ENCODE results near the gene ZNF785.
"Not testable (repeated sequence)": the region's sequence is repeated elsewhere in the genome, so short reads cannot be mapped to it uniquely, and the experiment has no call there.

Gene ZNF785

GRCh38 chr16:30540916-30541464 is 44.5 kb downstream of the ZNF785 start:
- not testable (repeated sequence) for H3K27me3 ChIP-seq (ENCODE audit: control insufficient read depth, insufficient read depth, low read length, poor library complexity, severe bottlenecking); H3K36me3 ChIP-seq (ENCODE audit: control insufficient read depth, insufficient read depth, low read length); H3K27ac ChIP-seq (ENCODE audit: insufficient read depth, low read depth, low read length, poor library complexity, severe bottlenecking); H3K4me3 ChIP-seq (ENCODE audit: insufficient read depth, low read depth, low read length); H3K9me3 ChIP-seq (ENCODE audit: control insufficient read depth, low read length)
- peaks cover 37% of the 10 kb centered on the region for H3K4me1 ChIP-seq (ENCODE audit: control insufficient read depth, insufficient read depth, low read length)
- 89 to 90% methylated on average over 9 of the region's 9 CpGs for WGBS, 2 experiments

DNA sequence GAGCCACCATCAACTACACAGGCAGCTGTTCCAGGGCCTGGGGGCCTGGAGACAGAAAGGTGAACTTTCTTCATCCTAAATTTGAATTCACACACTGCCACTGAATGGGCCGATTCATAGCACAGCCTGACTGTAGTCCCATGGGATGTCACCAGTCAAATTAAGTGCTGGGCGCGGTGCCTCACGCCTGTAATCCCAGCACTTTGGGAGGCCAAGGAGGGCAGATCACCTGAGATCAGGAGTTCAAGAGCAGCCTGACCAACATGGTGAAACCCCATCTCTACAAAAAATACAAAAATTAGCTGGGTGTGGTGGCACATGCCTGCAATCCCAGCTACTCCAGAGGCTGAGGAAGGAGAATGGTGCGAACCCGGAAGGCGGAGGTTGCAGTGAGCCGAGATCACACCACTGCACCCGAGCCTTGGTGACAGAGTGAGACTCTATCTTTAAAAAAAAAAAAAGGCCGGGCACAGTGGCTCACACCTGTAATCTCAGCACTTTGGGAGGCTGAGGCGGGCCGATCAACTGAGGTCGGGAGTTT is 45.4 kb downstream of the ZNF785 start:
- H3K36me3 ChIP-seq (ENCODE audit: control insufficient read depth, insufficient read depth, low read length); H3K27ac ChIP-seq (ENCODE audit: insufficient read depth, low read depth, low read length, poor library complexity, severe bottlenecking); H3K4me3 ChIP-seq (ENCODE audit: insufficient read depth, low read depth, low read length); H3K9me3 ChIP-seq (ENCODE audit: control insufficient read depth, low read length); H3K27me3 ChIP-seq (ENCODE audit: control insufficient read depth, insufficient read depth, low read length, poor library complexity, severe bottlenecking): not testable (repeated sequence)
- WGBS, 2 experiments = 85 to 88% methylated on average over 13 of the region's 13 CpGs
- H3K4me1 ChIP-seq (ENCODE audit: control insufficient read depth, insufficient read depth, low read length) = peaks cover 38% of the 10 kb centered on the region

DNA sequence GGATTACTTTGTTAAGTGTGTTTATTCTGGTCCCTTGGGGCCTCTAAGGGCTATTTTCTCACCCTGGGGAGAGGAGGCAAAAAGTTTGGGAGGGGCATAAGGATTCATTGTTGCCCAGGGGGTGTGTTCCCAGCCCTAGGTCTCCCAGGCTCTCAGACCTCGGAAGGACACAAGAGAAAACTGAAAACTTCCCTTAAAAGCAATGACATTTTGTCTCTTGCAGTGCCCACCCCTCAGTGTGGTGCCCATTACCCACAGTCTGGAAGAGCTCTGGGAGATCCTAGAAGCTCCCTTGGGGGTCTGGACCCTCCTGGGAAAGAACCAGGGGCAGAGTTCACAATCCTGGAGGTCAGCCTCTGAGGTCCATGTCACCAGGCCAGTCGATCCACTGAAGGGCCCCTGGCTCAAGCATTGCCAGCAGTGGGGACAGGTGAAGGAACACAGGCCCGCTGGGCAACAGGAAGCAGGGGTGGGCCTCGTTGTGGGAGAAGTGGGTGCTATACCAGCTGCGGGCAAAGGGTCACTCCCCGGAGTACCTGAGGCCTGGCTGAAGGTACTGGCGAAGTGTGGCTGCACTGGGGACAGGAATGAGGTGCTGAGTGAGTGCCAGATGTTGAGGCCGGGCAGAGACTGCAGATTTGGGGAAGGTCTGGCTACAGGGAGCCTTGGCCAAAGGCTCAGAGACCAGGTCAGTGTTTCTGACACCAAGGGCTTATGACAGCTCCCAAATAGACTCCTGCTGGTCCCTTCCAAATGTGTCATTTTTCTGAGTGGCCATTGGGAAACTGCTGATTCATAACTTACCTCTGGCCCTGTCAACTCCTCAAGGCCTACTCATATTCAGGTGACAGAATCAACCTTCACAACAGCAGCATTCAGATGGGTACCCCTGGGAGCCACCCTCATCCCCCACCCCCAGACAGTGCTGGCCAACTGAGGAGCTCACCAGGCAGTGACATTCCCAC is 46.2 kb downstream of the ZNF785 start:
- no peaks in the 10 kb centered on the region for H3K27me3 ChIP-seq (ENCODE audit: control insufficient read depth, insufficient read depth, low read length, poor library complexity, severe bottlenecking)
- H3K9me3 ChIP-seq (ENCODE audit: control insufficient read depth, low read length) = no peaks in the 10 kb centered on the region
- H3K36me3 ChIP-seq (ENCODE audit: control insufficient read depth, insufficient read depth, low read length) = no peaks in the 10 kb centered on the region
- no peak overlapping the region for H3K4me3 ChIP-seq (ENCODE audit: insufficient read depth, low read depth, low read length)
- no peak overlapping the region for H3K27ac ChIP-seq (ENCODE audit: insufficient read depth, low read depth, low read length, poor library complexity, severe bottlenecking)
- WGBS, 2 experiments = 93 to 94% methylated on average over 8 of the region's 8 CpGs
- H3K4me1 ChIP-seq (ENCODE audit: control insufficient read depth, insufficient read depth, low read length) = peaks cover 30% of the 10 kb centered on the region

DNA sequence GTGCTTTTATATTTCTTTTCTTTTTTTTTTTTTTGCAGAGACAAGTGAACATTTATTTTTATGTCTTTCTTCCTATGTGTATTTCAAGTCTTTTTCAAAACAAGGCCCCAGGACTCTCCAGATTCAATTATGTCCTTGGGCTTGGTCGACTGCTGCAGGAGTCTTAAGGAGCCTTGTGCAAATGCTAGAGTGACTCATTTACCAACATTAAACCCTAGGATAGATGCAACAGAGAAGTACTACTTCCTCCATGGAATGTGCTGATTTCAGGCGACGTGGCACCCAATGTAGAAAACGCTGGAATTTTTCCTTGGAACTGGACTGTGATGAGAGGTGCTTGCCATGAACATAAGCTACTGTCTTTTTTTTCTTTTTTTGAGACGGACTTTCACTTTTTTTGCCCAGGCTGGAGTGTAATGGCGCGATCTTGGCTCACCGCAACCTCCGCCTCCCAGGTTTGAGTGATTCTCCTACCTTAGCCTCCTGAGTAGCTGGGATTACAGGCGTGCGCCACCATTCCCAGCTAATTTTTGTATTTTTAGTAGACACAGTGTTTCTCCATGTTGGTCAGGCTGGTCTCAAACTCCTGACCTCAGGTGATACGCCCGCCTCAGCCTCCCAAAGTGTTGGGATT is 49.0 kb downstream of the ZNF785 start:
- not testable (repeated sequence) for H3K4me1 ChIP-seq (ENCODE audit: control insufficient read depth, insufficient read depth, low read length); H3K27ac ChIP-seq (ENCODE audit: insufficient read depth, low read depth, low read length, poor library complexity, severe bottlenecking); H3K36me3 ChIP-seq (ENCODE audit: control insufficient read depth, insufficient read depth, low read length); H3K9me3 ChIP-seq (ENCODE audit: control insufficient read depth, low read length); H3K27me3 ChIP-seq (ENCODE audit: control insufficient read depth, insufficient read depth, low read length, poor library complexity, severe bottlenecking)
- peak overlapping the region; percentile 85 for H3K4me3 ChIP-seq (ENCODE audit: insufficient read depth, low read depth, low read length)
- WGBS, 2 experiments = 91 to 93% methylated on average over 13 of the region's 13 CpGs

DNA sequence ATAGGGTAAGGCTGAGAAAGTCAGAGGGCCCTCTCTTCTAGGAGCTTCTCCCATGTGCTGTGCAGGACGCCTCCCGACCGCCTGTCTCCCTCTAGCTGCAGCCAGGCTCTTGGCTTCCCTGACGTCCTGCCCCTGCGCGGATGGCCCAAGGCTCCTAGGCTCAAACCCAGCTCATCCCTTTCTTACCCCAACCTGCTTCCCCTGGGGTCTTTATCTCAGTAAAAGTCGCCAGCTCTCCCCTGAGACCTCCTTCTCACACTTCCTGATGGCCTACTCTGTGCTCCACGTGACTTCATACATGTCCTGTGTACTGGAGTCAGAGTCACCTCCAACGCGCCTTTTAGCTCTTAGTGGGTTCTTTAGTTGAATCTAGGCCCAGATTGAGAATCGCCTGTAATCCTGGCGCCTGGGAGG is 49.7 kb downstream of the ZNF785 start:
- no peaks in the 10 kb centered on the region for H3K9me3 ChIP-seq (ENCODE audit: control insufficient read depth, low read length)
- no peaks in the 10 kb centered on the region for H3K27me3 ChIP-seq (ENCODE audit: control insufficient read depth, insufficient read depth, low read length, poor library complexity, severe bottlenecking)
- H3K36me3 ChIP-seq (ENCODE audit: control insufficient read depth, insufficient read depth, low read length) = peaks cover 7% of the 10 kb centered on the region
- H3K4me1 ChIP-seq (ENCODE audit: control insufficient read depth, insufficient read depth, low read length) = peaks cover 7% of the 10 kb centered on the region
- 31 to 33% methylated on average over 12 of the region's 12 CpGs for WGBS, 2 experiments
- H3K4me3 ChIP-seq (ENCODE audit: insufficient read depth, low read depth, low read length) = peak overlapping the region; percentile 85
- peak overlapping the region; percentile 0 for H3K27ac ChIP-seq (ENCODE audit: insufficient read depth, low read depth, low read length, poor library complexity, severe bottlenecking)

DNA sequence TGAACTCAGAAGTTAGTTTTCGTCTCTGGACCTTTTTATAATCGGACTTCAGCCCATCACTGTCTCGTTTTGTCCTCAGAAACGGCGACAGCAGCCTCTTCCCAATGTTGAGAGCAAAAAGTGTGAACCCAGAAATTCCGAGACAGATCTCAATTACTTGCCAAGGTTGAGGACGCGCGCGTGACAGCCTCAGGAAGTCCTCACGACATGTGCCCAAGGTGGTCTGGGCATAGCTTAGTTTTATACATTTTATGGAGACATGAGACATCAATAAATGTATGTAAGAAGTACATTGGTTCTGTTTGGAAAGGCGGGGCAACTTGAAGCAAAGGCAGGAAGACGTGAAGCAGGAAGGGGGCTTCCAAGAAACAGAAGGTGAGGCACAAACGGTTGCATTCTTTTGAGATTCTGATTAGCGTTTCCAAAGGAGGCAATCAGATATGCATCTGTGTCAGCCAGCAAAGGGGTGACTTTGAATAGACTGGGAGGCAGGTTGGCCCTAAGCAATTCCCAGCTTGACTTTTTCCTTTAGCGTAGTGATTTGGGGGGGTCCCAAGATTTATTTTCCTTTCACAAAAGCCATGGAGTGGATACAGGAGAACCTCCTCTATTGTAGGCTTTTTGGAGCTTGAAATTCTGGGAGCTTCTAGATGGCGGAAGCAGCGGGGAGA is 50.3 kb downstream of the ZNF785 start:
- Histone ChIP-seq H3K9me3 (ENCODE audit: control insufficient read depth, low read length) (no peaks in the 10 kb centered on the region), H3K4me1 (ENCODE audit: control insufficient read depth, insufficient read depth, low read length) (peaks cover 7% of the 10 kb centered on the region), H3K27ac (ENCODE audit: insufficient read depth, low read depth, low read length, poor library complexity, severe bottlenecking) (peak overlapping the region; percentile 76), H3K36me3 (ENCODE audit: control insufficient read depth, insufficient read depth, low read length) (peaks cover 7% of the 10 kb centered on the region), H3K27me3 (ENCODE audit: control insufficient read depth, insufficient read depth, low read length, poor library complexity, severe bottlenecking) (no peaks in the 10 kb centered on the region), H3K4me3 (ENCODE audit: insufficient read depth, low read depth, low read length) (peak overlapping the region; percentile 85)
- 4 to 5% methylated on average over 18 of the region's 18 CpGs for WGBS, 2 experiments

GRCh38 chr16:30534368-30535105 is 51.0 kb downstream of the ZNF785 start, which contains the start of gene ZNF747:
TSS of gene ZNF747 (minus strand) at chr16:30534858. CDS start at chr16:30534679, 179 bp downstream.
- Histone ChIP-seq H3K9me3 (ENCODE audit: control insufficient read depth, low read length) (no peaks in the 10 kb centered on the region), H3K27me3 (ENCODE audit: control insufficient read depth, insufficient read depth, low read length, poor library complexity, severe bottlenecking) (no peaks in the 10 kb centered on the region), H3K4me1 (ENCODE audit: control insufficient read depth, insufficient read depth, low read length) (peaks cover 7% of the 10 kb centered on the region), H3K27ac (ENCODE audit: insufficient read depth, low read depth, low read length, poor library complexity, severe bottlenecking) (peak within 1 kb of the TSS; percentile 76), H3K36me3 (ENCODE audit: control insufficient read depth, insufficient read depth, low read length) (peaks cover 7% of the 10 kb centered on the region), H3K4me3 (ENCODE audit: insufficient read depth, low read depth, low read length) (peak within 1 kb of the TSS; percentile 85)
- 0% methylated on average over 70 of the region's 70 CpGs for WGBS, 2 experiments

- H3K27ac ChIP-seq (ENCODE audit: insufficient read depth, low read depth, low read length, poor library complexity, severe bottlenecking) = peak overlapping the region; percentile 50
- H3K27me3 ChIP-seq (ENCODE audit: control insufficient read depth, insufficient read depth, low read length, poor library complexity, severe bottlenecking) = no peaks in the 10 kb centered on the region
- H3K9me3 ChIP-seq (ENCODE audit: control insufficient read depth, low read length) = no peaks in the 10 kb centered on the region
- WGBS, 2 experiments = 28 to 30% methylated on average over 29 of the region's 29 CpGs
- peak overlapping the region; percentile 85 for H3K4me3 ChIP-seq (ENCODE audit: insufficient read depth, low read depth, low read length)
- H3K4me1 ChIP-seq (ENCODE audit: control insufficient read depth, insufficient read depth, low read length) = peaks cover 7% of the 10 kb centered on the region
- H3K36me3 ChIP-seq (ENCODE audit: control insufficient read depth, insufficient read depth, low read length) = peaks cover 7% of the 10 kb centered on the region
Measured at GRCh38 chr16:30533748-30534367, 51.6 kb downstream of the ZNF785 start.

DNA sequence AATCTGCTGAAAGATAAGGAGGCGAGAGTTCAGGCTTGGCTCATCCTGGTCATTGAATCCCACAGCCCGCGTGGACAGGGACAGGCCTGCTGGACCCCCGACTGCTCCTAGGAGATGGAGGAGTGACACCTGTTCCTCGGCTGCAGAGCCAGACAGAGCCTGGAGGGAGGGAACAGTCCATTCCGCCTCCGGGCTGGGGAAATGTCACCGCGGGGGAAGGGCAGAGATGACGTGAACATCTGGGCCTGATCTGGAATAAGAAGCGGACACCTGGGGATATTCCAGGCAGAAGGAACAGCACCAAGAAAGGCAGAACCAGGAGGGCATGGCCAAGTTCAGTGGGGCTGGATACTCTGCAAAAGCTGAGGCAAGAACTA is 52.4 kb downstream of the ZNF785 start:
- no peak overlapping the region for H3K27ac ChIP-seq (ENCODE audit: insufficient read depth, low read depth, low read length, poor library complexity, severe bottlenecking)
- 88 to 90% methylated on average over 11 of the region's 11 CpGs for WGBS, 2 experiments
- H3K4me3 ChIP-seq (ENCODE audit: insufficient read depth, low read depth, low read length) = no peak overlapping the region
- peaks cover 7% of the 10 kb centered on the region for H3K36me3 ChIP-seq (ENCODE audit: control insufficient read depth, insufficient read depth, low read length)
- no peaks in the 10 kb centered on the region for H3K9me3 ChIP-seq (ENCODE audit: control insufficient read depth, low read length)
- no peaks in the 10 kb centered on the region for H3K27me3 ChIP-seq (ENCODE audit: control insufficient read depth, insufficient read depth, low read length, poor library complexity, severe bottlenecking)
- peaks cover 7% of the 10 kb centered on the region for H3K4me1 ChIP-seq (ENCODE audit: control insufficient read depth, insufficient read depth, low read length)
